GM12875 (cell line): Measurements from ENCODE around the gene ROR1.

Experiments
- H3K4me3 ChIP-seq: one replicate; pipeline ENCODE4 v1.5.1; 2011; ENCODE audit warnings: low read depth, low read length, control low read depth
- TF ChIP-seq, protein P1 (sequence below): IDR thresholded peaks from 2 replicates; pipeline ENCODE4 v1.5.1; 2011; ENCODE audit warnings: low read depth, mild to moderate bottlenecking, control low read depth, inconsistent platforms, low read length, moderate library complexity, borderline replicate concordance; ENCODE audit not compliant: insufficient read depth

Gene ROR1

DNA sequence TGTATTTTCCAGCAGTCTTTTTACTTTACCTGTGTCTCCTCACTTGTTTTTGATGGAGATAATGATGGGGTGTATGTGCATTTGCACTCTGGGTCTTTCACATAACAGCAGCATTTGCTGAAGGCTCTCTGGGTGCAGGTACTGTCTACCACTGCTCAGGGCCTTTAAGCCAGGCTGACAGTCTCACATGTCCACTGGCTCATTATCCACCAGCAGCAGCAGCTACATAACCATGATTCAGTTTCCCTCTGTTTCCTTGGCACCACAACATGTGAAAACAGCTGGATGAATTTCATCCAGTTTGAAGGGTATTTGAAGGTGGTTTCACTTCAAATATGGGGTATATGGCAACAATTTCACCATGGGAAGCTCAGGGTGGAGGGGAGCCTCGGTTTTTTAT is 41.2 kb upstream of the ROR1 start:
- H3K4me3 ChIP-seq = no peak overlapping the region
- TF ChIP-seq, protein P1, sequence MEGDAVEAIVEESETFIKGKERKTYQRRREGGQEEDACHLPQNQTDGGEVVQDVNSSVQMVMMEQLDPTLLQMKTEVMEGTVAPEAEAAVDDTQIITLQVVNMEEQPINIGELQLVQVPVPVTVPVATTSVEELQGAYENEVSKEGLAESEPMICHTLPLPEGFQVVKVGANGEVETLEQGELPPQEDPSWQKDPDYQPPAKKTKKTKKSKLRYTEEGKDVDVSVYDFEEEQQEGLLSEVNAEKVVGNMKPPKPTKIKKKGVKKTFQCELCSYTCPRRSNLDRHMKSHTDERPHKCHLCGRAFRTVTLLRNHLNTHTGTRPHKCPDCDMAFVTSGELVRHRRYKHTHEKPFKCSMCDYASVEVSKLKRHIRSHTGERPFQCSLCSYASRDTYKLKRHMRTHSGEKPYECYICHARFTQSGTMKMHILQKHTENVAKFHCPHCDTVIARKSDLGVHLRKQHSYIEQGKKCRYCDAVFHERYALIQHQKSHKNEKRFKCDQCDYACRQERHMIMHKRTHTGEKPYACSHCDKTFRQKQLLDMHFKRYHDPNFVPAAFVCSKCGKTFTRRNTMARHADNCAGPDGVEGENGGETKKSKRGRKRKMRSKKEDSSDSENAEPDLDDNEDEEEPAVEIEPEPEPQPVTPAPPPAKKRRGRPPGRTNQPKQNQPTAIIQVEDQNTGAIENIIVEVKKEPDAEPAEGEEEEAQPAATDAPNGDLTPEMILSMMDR = no peak

DNA sequence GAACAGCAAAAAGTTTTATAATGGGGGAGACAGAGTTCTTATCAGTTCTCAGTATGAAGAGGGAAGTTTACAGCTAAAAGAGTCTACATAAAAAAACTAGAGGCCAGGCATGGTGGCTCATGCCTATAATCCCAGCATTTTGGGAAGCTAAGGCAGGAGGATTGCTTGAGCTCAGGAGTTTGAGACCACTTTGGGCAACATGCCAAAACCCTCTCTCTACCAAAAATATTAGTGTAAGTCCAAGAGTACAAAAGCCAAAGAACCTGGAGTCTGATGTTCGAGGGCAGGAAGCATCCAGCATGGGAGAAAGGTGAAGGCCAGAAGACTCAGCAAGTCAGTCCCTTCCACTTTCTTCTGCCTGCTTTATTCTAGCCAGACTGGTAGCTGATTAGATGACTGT is 35.0 kb upstream of the ROR1 start:
- TF ChIP-seq, protein P1 = no peak
- no peak overlapping the region for H3K4me3 ChIP-seq

DNA sequence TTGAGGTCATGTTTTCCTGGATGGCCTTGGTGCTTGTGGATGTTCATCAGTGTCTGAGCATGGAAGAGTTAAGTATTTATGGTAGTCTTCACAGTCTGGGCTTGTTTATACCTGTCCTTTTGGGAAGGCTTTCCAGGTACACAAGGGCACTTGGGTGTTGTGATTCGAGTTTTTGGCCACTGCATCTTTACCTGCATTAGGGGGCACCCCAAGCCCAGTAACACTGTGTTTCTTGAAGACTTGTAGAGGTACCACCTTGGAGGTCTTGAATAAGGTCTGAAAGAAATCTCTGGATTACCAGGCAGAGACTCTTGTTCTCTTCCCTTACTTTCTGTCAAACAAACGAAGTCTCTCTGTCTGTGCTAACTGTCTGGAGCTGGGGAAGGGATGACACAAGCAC is 34.4 kb upstream of the ROR1 start:
- H3K4me3 ChIP-seq = no peak overlapping the region
- TF ChIP-seq, protein P1 = no peak

DNA sequence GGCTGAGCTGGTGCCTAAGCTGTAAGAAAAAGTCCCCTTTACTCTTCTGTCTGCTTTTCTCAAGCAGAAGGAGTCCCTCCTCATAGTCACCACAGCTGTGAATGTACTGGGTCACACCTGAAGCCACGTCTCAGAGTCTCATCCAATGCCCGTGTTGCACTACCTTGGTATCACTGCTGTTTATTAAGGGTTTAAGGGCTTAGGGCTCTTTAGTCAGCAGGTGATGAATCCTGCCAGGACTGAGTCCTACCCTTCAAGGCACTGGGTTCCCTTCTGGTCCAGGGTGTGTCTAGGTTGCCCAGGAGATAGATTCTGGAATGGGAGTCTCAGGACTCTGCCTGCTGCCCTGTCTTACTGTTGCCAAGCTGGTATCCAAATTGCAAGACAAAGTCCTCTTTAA is 33.4 kb upstream of the ROR1 start:
- TF ChIP-seq, protein P1 = no peak
- no peak overlapping the region for H3K4me3 ChIP-seq

DNA sequence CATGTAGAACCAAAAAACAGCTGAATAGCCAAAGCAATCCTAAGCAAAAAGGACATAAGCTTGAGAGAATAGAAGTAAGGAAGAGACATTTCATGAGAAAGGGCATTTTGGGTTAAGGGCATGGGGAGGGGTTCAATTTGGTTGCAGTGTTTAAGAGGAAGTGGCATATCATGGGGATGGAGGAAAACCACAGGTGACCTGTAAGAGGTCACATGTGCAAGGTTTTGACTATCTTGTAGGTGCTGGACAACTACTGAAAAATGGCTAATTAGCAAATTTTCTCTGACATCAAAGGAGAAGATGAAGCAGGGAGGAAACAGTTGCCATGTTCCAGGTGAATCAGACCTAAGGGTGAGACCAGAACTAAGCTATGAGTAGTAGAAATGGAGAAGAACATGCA is 31.3 kb upstream of the ROR1 start:
- TF ChIP-seq, protein P1 = no peak
- H3K4me3 ChIP-seq = no peak overlapping the region

DNA sequence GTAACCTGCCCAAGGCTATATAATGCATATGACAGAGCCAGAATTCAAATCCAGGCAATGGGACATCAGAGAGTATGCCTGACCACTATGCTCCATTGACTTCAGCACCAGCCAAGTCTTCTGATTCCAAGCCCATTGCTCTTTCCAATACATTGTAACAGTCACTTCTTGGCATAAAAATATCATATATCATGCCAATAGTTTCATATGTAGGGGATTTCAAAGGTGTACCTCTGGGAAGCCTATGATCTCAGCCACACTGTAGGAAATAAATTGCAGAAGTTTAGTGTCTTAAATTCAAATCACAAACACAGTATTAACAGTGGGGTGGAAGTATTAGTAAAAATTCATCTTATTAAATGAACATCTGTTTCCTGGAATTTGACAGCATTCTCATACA is 30.0 kb upstream of the ROR1 start:
- H3K4me3 ChIP-seq = no peak overlapping the region
- TF ChIP-seq, protein P1 = no peak

DNA sequence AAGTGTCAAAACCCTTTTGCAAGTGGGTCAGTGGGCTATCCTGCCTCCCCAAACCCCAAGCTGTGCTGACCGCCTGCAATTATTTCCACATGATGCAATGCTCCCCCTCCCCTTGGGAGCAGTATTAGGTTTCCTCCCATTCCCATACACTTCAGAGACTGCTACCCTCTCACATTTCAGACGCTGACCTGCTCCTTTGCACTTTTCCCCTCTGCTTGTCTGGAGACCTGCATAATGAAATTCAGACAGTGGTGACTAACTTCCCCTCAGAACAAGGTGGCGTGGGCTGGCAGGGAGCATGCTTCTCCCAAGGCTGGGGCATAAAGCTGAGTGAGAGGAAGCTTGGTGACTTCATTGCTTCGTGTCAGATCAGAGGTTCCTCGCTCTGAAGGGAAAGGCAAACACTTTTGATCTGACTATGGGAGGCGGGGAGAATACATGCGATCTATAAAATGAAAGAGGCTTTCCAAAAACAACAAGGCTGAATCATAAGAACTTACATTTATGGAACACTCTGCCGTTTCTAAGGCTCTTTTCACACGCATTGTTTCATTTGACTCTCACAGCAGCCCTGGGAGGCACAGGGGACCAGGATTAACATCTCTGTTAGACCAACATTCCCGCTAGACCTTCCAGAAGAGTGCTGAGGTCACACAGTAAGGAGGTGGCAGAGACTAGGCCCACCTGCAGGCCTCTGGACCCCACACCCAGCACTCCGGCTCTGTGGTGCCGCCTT is 27.5 kb upstream of the ROR1 start:
- TF ChIP-seq, protein P1 = no peak
- H3K4me3 ChIP-seq = no peak overlapping the region
